Hepatocyte (in vitro differentiated cells): Measurements from ENCODE around the gene PLEKHA7. TPM values are rescaled to one million over a fixed set of nuclear protein-coding genes. Genes with fewer than 3 reads are reported as not detected.
A peak's percentile ranks its signal among the peaks of the same experiment; 100 is the strongest.

Experiments used
- DNase-seq: peaks from one replicate; pipeline ENCODE4 v3.0.0-alpha.2; 2016; ENCODE audit warnings: low spot score
- H2AFZ ChIP-seq: fragments of 200-600 bp; sonication (generic); 2 replicates; pipeline ENCODE4 v1.6.0; 2016; ENCODE audit warnings: antibody characterized with exemption, mild to moderate bottlenecking
- H3K27ac ChIP-seq: fragments of 200-600 bp; sonication (generic); 2 replicates; pipeline ENCODE4 v1.5.1; 2016; ENCODE audit warnings: mild to moderate bottlenecking
- H3K27me3 ChIP-seq: fragments of 200-600 bp; sonication (generic); 2 replicates; pipeline ENCODE4 v1.6.1; 2016
- H3K36me3 ChIP-seq: fragments of 200-600 bp; sonication (generic); replicated peaks from 2 replicates; pipeline ENCODE4 v1.5.1; 2016; ENCODE audit warnings: low read depth; ENCODE audit not compliant: insufficient read depth
- H3K4me1 ChIP-seq: fragments of 200-600 bp; sonication (generic); 2 replicates; pipeline ENCODE4 v1.5.1; 2016; ENCODE audit warnings: mild to moderate bottlenecking, moderate library complexity; ENCODE audit not compliant: insufficient read depth
- H3K4me2 ChIP-seq: fragments of 200-600 bp; sonication (generic); 2 replicates; pipeline ENCODE4 v1.6.0; 2016
- H3K4me3 ChIP-seq: fragments of 200-600 bp; sonication (generic); 2 replicates; pipeline ENCODE4 v1.5.1; 2016; ENCODE audit warnings: mild to moderate bottlenecking
- H3K79me2 ChIP-seq: fragments of 200-600 bp; sonication (generic); 2 replicates; pipeline ENCODE4 v1.6.0; 2017; ENCODE audit warnings: mild to moderate bottlenecking
- H3K9me2 ChIP-seq: fragments of 200-600 bp; sonication (generic); replicated peaks from 2 replicates; pipeline ENCODE4 v1.6.0; 2017; ENCODE audit warnings: mild to moderate bottlenecking; ENCODE audit not compliant: insufficient read depth
- H3K9me3 ChIP-seq: fragments of 200-600 bp; sonication (generic); 2 replicates; pipeline ENCODE4 v1.5.1; 2016; ENCODE audit warnings: low read depth, mild to moderate bottlenecking
- H4K20me1 ChIP-seq: fragments of 200-600 bp; sonication (generic); 2 replicates; pipeline ENCODE4 v1.6.0; 2016; ENCODE audit warnings: mild to moderate bottlenecking; ENCODE audit not compliant: insufficient read depth, poor library complexity, severe bottlenecking
- CTCF ChIP-seq: fragments of 200-600 bp; sonication (generic); IDR thresholded peaks from 2 replicates; pipeline ENCODE4 v1.5.1; 2016; ENCODE audit warnings: antibody characterized with exemption, mild to moderate bottlenecking; ENCODE audit not compliant: poor library complexity
- EZH2 ChIP-seq: fragments of 200-600 bp; sonication (generic); IDR thresholded peaks from 2 replicates; pipeline ENCODE4 v1.6.1; 2016; ENCODE audit warnings: antibody characterized with exemption, mild to moderate bottlenecking, borderline replicate concordance
- EZH2phosphoT487 ChIP-seq: fragments of 200-600 bp; sonication (generic); IDR thresholded peaks from one replicate; pipeline ENCODE4 v1.6.1; 2018; ENCODE audit warnings: antibody characterized with exemption, mild to moderate bottlenecking, low read depth, moderate library complexity; ENCODE audit not compliant: unreplicated experiment, severe bottlenecking
- WGBS: methylation state at CpG from one replicate; pipeline ENCODE4 v1.1.6; 2016; ENCODE audit warnings: low lambda C conversion rate; ENCODE audit errors: missing lambda C conversion rate; 5-methylcytosine and 5-hydroxymethylcytosine counted together
- polyA plus RNA-seq: library from polyadenylated mRNA; unstranded; fragments of >200 nt; fragmentation: Nextera tagmentation; extraction: Ambion mirVana; gene quantifications from 2 replicates; pipeline ENCODE4 v1.2.1, GENCODE V29; 2016
- total RNA-seq: library from RNA; depleted of rRNA; stranded (reverse); fragments of >200 nt; gene quantifications from 2 replicates; pipeline ENCODE4 v1.2.3, GENCODE V29; 2014

PLEKHA7 gene
- total and polyA plus RNA-seq, 2 experiments from 2014 or later, result 16.7 to 35.6 TPM

GRCh38 chr11:16985297-16985696, 28.9 kb downstream of the PLEKHA7 start:
- no peaks in the 10 kb centered on the region for H4K20me1 ChIP-seq
- H3K4me2 ChIP-seq, result no peak overlapping the region
- peak overlapping the region; percentile 47 for H3K27ac ChIP-seq
- no peak overlapping the region for H2AFZ ChIP-seq
- no peaks in the 10 kb centered on the region for H3K9me3 ChIP-seq
- peaks cover 46% of the 10 kb centered on the region for H3K79me2 ChIP-seq
- TF ChIP-seq EZH2 (no peak), CTCF (no peak), EZH2phosphoT487 (no peak)
- 77% methylated on average over 4 of the region's 4 CpGs for WGBS
- H3K27me3 ChIP-seq, result no peaks in the 10 kb centered on the region
- peaks cover 49% of the 10 kb centered on the region for H3K4me1 ChIP-seq
- no peaks in the 10 kb centered on the region for H3K9me2 ChIP-seq
- no peak overlapping the region for H3K4me3 ChIP-seq
- peak; percentile 37 for DNase-seq
- no peaks in the 10 kb centered on the region for H3K36me3 ChIP-seq

GRCh38 chr11:16984229-16984628, 30.0 kb downstream of the PLEKHA7 start:
- H2AFZ ChIP-seq, result no peak overlapping the region
- H3K9me3 ChIP-seq, result no peaks in the 10 kb centered on the region
- WGBS, result 95% methylated on average over 2 of the region's 2 CpGs
- H3K36me3 ChIP-seq, result no peaks in the 10 kb centered on the region
- no peaks in the 10 kb centered on the region for H3K27me3 ChIP-seq
- no peaks in the 10 kb centered on the region for H4K20me1 ChIP-seq
- TF ChIP-seq EZH2 (no peak), CTCF (no peak), EZH2phosphoT487 (no peak)
- H3K79me2 ChIP-seq, result peaks cover 38% of the 10 kb centered on the region
- peak overlapping the region; percentile 22 for H3K27ac ChIP-seq
- H3K4me2 ChIP-seq, result no peak overlapping the region
- H3K4me3 ChIP-seq, result no peak overlapping the region
- DNase-seq, result no peak
- peaks cover 59% of the 10 kb centered on the region for H3K4me1 ChIP-seq
- no peaks in the 10 kb centered on the region for H3K9me2 ChIP-seq

GRCh38 chr11:16982809-16983208, 31.4 kb downstream of the PLEKHA7 start:
- no peak for TF ChIP-seq CTCF
- no peak for TF ChIP-seq EZH2
- no peak for TF ChIP-seq EZH2phosphoT487
- no peaks in the 10 kb centered on the region for H4K20me1 ChIP-seq
- no peaks in the 10 kb centered on the region for H3K27me3 ChIP-seq
- H3K9me2 ChIP-seq, result no peaks in the 10 kb centered on the region
- H3K4me2 ChIP-seq, result no peak overlapping the region
- WGBS, result 100% methylated on average over 1 of the region's 1 CpG
- DNase-seq, result no peak
- H3K27ac ChIP-seq, result peak overlapping the region; percentile 77
- no peaks in the 10 kb centered on the region for H3K36me3 ChIP-seq
- H3K79me2 ChIP-seq, result peaks cover 39% of the 10 kb centered on the region
- no peak overlapping the region for H3K4me3 ChIP-seq
- H2AFZ ChIP-seq, result no peak overlapping the region
- no peaks in the 10 kb centered on the region for H3K9me3 ChIP-seq
- H3K4me1 ChIP-seq, result peaks cover 67% of the 10 kb centered on the region

- Histone ChIP-seq H3K4me1 (peaks cover 64% of the 10 kb centered on the region), H3K4me3 (no peak overlapping the region), H3K9me2 (no peaks in the 10 kb centered on the region), H3K36me3 (no peaks in the 10 kb centered on the region), H2AFZ (no peak overlapping the region), H3K27ac (peak overlapping the region; percentile 77), H3K4me2 (peak overlapping the region; percentile 35), H3K9me3 (no peaks in the 10 kb centered on the region), H3K27me3 (no peaks in the 10 kb centered on the region), H4K20me1 (no peaks in the 10 kb centered on the region), H3K79me2 (peaks cover 45% of the 10 kb centered on the region)
- no peak for DNase-seq
- WGBS, result 57% methylated on average over 5 of the region's 5 CpGs
- TF ChIP-seq EZH2 (no peak), CTCF (no peak), EZH2phosphoT487 (no peak)
Measured at GRCh38 chr11:16982256-16982671, 31.9 kb downstream of the PLEKHA7 start.
